Measurements from ENCODE around the gene RPL35. TPM values are rescaled to one million over a fixed set of nuclear protein-coding genes. Genes with fewer than 3 reads are reported as not detected.

The RPL35 gene
- total RNA-seq, 1 donor from 2014 or later, result 2,123 TPM

DNA sequence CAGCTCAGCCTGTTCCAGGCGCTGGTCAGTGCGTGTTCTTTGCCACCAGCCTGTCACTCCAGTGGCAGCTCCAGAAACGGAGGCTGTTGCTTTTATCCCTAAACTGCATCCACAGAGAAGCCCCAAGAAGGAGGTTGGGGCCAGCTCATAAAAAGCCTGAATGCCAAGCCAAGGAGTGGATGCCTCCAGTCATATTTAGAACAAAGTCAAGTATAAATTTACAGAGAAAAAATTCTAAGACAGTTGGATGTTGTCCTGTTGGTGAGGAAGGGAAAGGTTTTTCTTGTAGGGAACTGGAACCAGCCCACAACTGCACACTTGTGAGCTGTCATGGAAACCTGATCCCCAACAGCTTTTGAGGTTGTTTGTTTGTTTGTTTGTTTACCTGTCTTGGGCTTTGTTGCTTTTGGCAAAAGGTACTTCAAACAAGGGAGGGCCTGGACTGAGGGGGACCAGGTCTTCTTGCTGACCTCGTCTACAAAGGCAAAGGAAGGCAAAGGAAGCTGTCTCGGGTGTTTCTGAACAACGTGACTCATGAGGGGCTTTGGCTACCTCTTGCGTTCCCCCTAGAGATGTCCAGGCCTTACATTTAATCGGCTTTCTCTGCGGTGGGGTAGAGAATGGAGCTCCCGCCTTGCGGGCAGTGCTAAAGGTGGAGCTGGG, 48.1 kb downstream of the RPL35 start:
- H3K27ac ChIP-seq, result no peak overlapping the region
- no peaks in the 10 kb centered on the region for H3K27me3 ChIP-seq
- DNase-seq (ENCODE audit: low spot score in 2 of 2), result no peak
- TF ChIP-seq, protein P1, sequence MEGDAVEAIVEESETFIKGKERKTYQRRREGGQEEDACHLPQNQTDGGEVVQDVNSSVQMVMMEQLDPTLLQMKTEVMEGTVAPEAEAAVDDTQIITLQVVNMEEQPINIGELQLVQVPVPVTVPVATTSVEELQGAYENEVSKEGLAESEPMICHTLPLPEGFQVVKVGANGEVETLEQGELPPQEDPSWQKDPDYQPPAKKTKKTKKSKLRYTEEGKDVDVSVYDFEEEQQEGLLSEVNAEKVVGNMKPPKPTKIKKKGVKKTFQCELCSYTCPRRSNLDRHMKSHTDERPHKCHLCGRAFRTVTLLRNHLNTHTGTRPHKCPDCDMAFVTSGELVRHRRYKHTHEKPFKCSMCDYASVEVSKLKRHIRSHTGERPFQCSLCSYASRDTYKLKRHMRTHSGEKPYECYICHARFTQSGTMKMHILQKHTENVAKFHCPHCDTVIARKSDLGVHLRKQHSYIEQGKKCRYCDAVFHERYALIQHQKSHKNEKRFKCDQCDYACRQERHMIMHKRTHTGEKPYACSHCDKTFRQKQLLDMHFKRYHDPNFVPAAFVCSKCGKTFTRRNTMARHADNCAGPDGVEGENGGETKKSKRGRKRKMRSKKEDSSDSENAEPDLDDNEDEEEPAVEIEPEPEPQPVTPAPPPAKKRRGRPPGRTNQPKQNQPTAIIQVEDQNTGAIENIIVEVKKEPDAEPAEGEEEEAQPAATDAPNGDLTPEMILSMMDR (IDR thresholded peaks at IDR 0.05), result no peak
- no peaks in the 10 kb centered on the region for H3K4me1 ChIP-seq
- intact Hi-C loops (cut with DNase I), result loop anchor here (10.0 kb wide), 1 partner anchor 309 kb away; the partner anchor contains the start of gene NR5A1
- H3K9me3 ChIP-seq, result no peaks in the 10 kb centered on the region
- H3K36me3 ChIP-seq, result no peaks in the 10 kb centered on the region
- H3K4me3 ChIP-seq, result no peak overlapping the region

DNA sequence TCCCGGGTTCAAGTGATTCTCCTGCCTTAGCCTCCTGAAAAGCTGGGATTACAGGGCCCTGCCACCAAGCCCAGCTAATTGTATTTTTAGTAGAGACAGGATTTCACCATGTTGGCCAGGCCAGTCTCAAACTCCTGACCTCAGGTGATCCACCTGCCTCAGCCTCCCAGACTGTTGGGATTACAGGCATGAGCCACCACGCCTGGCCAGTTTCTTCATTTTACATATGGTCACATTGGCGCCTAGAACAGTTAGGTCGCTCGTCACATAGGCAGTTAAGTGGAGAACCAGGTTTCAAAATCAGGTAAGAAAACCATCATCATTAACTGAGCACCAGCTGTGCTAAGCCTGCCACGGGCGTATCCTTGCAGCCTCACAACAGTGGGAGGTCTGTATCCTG, 48.7 kb downstream of the RPL35 start:
- H3K27me3 ChIP-seq, result no peaks in the 10 kb centered on the region
- H3K36me3 ChIP-seq, result no peaks in the 10 kb centered on the region
- H3K27ac ChIP-seq, result no peak overlapping the region
- H3K9me3 ChIP-seq, result no peaks in the 10 kb centered on the region
- DNase-seq (ENCODE audit: low spot score in 2 of 2), result no peak
- TF ChIP-seq, protein P1 (IDR thresholded peaks at IDR 0.05), result no peak
- H3K4me1 ChIP-seq, result no peaks in the 10 kb centered on the region
- no peak overlapping the region for H3K4me3 ChIP-seq
- intact Hi-C loops (cut with DNase I), result loop anchor here (10.0 kb wide), 1 partner anchor 308 kb away; the partner anchor contains the start of gene NR5A1

DNA sequence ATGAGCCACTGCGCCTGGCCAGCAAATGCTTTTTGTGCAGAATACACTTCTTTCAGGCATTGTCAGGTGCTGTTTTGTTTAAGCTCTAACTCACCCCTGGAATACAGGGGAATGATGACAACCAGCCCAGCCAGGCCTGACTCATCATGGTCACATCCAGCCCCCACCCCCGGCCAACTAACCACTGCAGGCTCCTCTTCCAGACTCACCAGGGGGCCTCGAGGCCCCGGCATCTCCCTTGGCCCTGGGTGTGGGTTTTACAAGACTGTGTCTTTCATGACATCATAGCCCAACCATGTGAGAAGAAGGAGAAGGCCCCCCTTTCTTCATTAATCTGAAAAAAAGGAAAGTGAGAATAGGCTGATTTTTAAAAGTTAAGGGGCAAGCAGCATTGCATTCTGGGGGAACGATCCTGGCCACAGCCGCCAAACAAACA, 49.3 kb downstream of the RPL35 start:
- no peaks in the 10 kb centered on the region for H3K4me1 ChIP-seq
- H3K9me3 ChIP-seq, result no peaks in the 10 kb centered on the region
- no peaks in the 10 kb centered on the region for H3K36me3 ChIP-seq
- TF ChIP-seq, protein P1 (IDR thresholded peaks at IDR 0.05), result no peak
- no peak overlapping the region for H3K4me3 ChIP-seq
- H3K27ac ChIP-seq, result no peak overlapping the region
- no peak for DNase-seq (ENCODE audit: low spot score in 2 of 2)
- intact Hi-C loops (cut with DNase I), result loop anchor here (10.0 kb wide), 1 partner anchor 308 kb away; the partner anchor contains the start of gene NR5A1
- H3K27me3 ChIP-seq, result no peaks in the 10 kb centered on the region

DNA sequence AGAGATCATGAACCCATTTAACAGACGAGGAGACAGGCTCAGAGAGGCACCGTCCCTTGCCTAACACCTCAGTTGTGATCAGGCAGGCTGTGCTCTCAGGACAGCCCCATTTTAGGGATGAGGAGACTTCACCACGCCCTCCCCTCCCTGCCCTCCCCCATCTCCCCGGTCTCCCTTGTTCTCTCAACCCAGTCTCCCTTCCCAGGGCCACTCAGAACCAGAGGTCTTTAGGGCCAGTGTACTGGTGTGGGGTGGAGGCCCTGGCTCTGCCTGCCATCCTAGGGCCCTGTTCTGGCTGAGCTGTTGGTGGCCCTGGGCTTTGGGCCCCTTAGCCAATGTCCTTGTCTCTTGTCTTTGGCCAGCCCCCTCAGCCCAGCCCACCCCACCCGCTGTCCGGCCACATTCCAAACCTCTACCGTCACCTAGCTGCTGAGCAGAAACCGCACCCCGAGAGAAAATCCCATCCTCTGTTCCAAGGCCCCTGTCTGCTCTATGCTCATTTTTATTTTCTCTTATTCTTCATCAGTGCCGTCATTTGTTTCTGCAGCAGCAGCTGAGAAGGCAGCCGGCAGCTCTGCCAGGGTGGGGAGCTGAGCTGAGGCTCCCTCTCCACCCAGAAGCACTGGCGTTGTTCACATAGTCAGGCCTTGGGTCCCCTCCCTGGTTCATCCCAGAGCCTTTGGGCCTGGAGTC, 50.9 kb downstream of the RPL35 start:
- no peaks in the 10 kb centered on the region for H3K4me1 ChIP-seq
- intact Hi-C loops (cut with DNase I), result loop anchor here (10.0 kb wide), 1 partner anchor 306 kb away; the partner anchor contains the start of gene NR5A1
- DNase-seq (ENCODE audit: low spot score in 2 of 2), result no peak
- H3K4me3 ChIP-seq, result no peak overlapping the region
- H3K27me3 ChIP-seq, result no peaks in the 10 kb centered on the region
- H3K36me3 ChIP-seq, result no peaks in the 10 kb centered on the region
- no peak overlapping the region for H3K27ac ChIP-seq
- TF ChIP-seq, protein P1 (IDR thresholded peaks at IDR 0.05), result no peak
- H3K9me3 ChIP-seq, result no peaks in the 10 kb centered on the region

DNA sequence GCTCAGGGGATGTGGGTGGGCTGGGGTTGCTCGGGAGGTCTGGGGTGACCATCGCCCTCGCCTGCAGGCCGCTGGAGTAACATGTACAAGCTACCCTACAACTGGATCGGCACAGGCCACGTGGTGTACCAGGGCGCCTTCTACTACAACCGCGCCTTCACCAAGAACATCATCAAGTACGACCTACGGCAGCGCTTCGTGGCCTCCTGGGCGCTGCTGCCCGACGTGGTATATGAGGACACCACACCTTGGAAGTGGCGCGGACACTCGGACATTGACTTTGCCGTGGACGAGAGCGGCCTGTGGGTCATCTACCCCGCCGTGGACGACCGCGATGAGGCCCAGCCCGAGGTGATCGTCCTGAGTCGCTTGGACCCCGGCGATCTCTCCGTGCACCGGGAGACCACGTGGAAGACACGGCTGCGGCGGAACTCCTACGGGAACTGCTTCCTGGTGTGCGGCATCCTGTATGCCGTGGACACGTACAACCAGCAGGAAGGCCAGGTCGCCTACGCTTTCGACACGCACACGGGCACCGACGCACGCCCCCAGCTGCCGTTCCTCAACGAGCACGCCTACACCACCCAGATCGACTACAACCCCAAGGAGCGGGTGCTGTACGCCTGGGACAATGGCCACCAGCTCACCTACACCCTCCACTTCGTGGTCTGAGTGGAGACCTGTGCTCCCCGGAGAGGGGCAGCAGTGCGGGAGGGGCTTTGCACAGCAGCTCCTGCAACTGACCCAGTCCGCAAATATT, 51.8 kb downstream of the RPL35 start:
- Histone ChIP-seq H3K36me3 (no peaks in the 10 kb centered on the region), H3K9me3 (no peaks in the 10 kb centered on the region), H3K27me3 (no peaks in the 10 kb centered on the region), H3K4me1 (no peaks in the 10 kb centered on the region), H3K4me3 (no peak overlapping the region), H3K27ac (no peak overlapping the region)
- DNase-seq (ENCODE audit: low spot score in 2 of 2), result no peak
- TF ChIP-seq, protein P1 (IDR thresholded peaks at IDR 0.05), result no peak
- intact Hi-C loops (cut with DNase I), result loop anchor here (10.0 kb wide), 1 partner anchor 305 kb away; the partner anchor contains the start of gene NR5A1

All from ascending aorta (tissue), 2 donors.